ENCODE data around the gene SLIT3.

SLIT3 gene

DNA sequence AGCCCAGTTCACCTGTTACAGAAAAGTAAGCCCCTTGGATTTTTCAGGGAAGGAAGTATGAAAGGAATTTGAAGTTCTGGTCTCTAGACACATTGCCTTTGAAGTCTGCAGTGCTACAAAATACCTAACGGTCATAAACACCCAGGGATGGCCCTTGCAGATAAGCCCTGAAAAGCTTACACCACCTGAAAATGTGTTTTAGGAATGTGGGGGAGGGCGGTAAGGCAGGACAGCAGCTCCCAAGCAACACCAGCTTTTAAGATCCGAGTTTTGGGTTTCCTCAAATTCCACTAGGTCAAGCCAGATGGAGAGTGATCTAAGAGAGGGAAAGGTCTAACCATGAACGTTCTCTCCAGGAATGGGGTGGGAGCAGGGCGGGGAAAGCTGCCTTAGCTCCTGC, 607.6 kb downstream of the SLIT3 start:
- FAIRE-seq (no peak), DNase-seq (ENCODE audit: insufficient read length, low spot score) (no peak)
- TF ChIP-seq POLR2AphosphoS5 (IDR thresholded peaks at IDR 0.05; ENCODE audit: low read depth, low read length) (no peak), TAF1 (IDR thresholded peaks at IDR 0.05; ENCODE audit: low read depth, low read length) (no peak), POU2F2 (IDR thresholded peaks at IDR 0.05; ENCODE audit: low read depth, low read length) (no peak), SPI1 (IDR thresholded peaks at IDR 0.05; ENCODE audit: low read depth, low read length) (no peak), POLR2A (IDR thresholded peaks at IDR 0.05; ENCODE audit: low read depth, low read length) (no peak), PAX5 (IDR thresholded peaks at IDR 0.05; ENCODE audit: insufficient read depth, low read length, severe bottlenecking) (no peak)

DNA sequence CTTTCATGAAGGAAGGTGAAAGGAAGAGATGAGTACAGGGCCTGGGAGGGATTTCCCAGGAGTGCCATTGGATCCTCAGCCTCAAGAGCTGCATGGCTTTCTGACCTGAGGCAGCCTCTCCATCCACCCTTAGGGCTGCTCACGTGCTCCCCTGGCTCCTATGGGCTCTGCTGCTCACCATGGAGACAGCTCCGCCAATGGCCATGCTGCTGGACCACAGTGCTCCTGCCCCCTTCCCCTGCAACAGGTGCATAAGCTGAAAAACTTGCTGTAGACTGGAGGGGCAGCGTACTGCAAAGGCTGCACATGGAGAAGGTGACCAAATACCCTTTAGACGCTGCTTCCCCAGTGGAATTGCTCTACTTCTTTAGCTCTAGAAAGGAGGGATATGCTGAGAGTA, 609.0 kb downstream of the SLIT3 start:
- no peak for DNase-seq (ENCODE audit: insufficient read length, low spot score)
- no peak for TF ChIP-seq POLR2AphosphoS5 (IDR thresholded peaks at IDR 0.05; ENCODE audit: low read depth, low read length)
- no peak for TF ChIP-seq PAX5 (IDR thresholded peaks at IDR 0.05; ENCODE audit: insufficient read depth, low read length, severe bottlenecking)
- TF ChIP-seq TAF1 (IDR thresholded peaks at IDR 0.05; ENCODE audit: low read depth, low read length) = no peak
- no peak for TF ChIP-seq SPI1 (IDR thresholded peaks at IDR 0.05; ENCODE audit: low read depth, low read length)
- no peak for TF ChIP-seq POU2F2 (IDR thresholded peaks at IDR 0.05; ENCODE audit: low read depth, low read length)
- TF ChIP-seq POLR2A (IDR thresholded peaks at IDR 0.05; ENCODE audit: low read depth, low read length) = no peak
- FAIRE-seq = no peak

DNA sequence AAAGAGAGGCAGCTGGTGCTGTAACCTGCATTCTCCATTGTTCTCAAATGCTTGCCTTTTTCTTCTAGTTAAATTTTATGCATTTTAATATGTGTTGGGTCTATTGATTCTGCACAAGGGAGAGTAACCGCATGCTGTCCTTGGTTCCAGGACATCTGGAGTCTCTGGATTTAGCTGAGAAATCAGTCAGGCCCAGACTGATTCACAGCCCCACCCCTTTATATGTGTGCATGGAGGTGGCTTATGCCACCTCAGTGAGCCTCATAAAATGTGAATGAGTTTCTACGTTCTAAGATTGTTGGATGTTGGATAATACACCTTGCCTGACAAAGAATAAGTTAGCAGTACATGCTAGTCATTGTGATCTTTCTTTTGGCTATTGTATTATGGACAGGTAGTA, 611.7 kb downstream of the SLIT3 start:
- FAIRE-seq = no peak
- TF ChIP-seq TAF1 (IDR thresholded peaks at IDR 0.05; ENCODE audit: low read depth, low read length) = no peak
- no peak for TF ChIP-seq SPI1 (IDR thresholded peaks at IDR 0.05; ENCODE audit: low read depth, low read length)
- TF ChIP-seq PAX5 (IDR thresholded peaks at IDR 0.05; ENCODE audit: insufficient read depth, low read length, severe bottlenecking) = no peak
- TF ChIP-seq POU2F2 (IDR thresholded peaks at IDR 0.05; ENCODE audit: low read depth, low read length) = no peak
- no peak for TF ChIP-seq POLR2A (IDR thresholded peaks at IDR 0.05; ENCODE audit: low read depth, low read length)
- TF ChIP-seq POLR2AphosphoS5 (IDR thresholded peaks at IDR 0.05; ENCODE audit: low read depth, low read length) = no peak

DNA sequence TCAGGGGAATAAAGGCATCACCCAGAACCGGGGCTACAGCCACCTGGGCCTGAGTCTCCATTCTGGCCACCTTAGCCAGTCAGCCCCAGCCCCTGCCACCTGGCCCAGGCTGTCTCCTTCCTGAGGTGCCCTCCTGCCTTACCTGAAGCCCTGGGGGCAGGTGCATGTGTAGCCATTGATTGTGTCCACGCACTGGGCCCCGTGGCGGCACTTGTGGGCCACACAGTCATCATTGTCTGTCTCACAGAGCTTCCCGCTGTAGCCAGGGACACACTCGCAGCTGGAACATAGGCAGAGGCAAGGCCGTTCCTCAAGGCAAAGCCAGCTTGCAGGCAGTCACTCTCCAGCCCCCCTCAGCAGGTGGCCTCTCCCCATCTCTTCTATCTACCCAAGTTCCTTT, 614.1 kb downstream of the SLIT3 start:
- TF ChIP-seq TAF1 (IDR thresholded peaks at IDR 0.05; ENCODE audit: low read depth, low read length) = no peak
- TF ChIP-seq PAX5 (IDR thresholded peaks at IDR 0.05; ENCODE audit: insufficient read depth, low read length, severe bottlenecking) = no peak
- no peak for TF ChIP-seq SPI1 (IDR thresholded peaks at IDR 0.05; ENCODE audit: low read depth, low read length)
- no peak for TF ChIP-seq POLR2AphosphoS5 (IDR thresholded peaks at IDR 0.05; ENCODE audit: low read depth, low read length)
- TF ChIP-seq POLR2A (IDR thresholded peaks at IDR 0.05; ENCODE audit: low read depth, low read length) = no peak
- no peak for TF ChIP-seq POU2F2 (IDR thresholded peaks at IDR 0.05; ENCODE audit: low read depth, low read length)
- no peak for FAIRE-seq
- no peak for DNase-seq (ENCODE audit: insufficient read length, low spot score)

More for the DNA sequence above, 611.7 kb downstream of the SLIT3 start:
- DNase-seq (ENCODE audit: insufficient read length, low spot score) = no peak

DNA sequence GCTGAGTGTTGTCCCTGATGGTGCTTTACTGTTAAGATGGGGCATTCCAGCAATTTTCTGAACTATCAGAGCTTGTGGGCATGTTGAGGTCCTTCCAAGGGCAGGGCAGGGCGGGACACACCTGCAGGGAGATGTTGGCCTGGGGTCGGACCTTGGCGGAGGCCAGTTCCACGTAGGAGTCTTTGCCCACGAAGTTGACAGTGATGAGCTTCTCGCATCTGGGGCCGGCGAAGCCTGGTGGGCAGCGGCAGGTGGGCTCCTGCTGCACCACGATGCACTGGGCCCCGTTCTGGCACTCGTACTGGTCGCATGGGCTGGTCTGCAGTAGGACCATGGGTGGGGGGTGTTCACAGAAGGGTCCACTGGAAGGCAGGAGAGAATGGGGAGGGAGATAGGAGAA, 615.4 kb downstream of the SLIT3 start:
- no peak for DNase-seq (ENCODE audit: insufficient read length, low spot score)
- TF ChIP-seq POU2F2 (IDR thresholded peaks at IDR 0.05; ENCODE audit: low read depth, low read length) (no peak), POLR2AphosphoS5 (IDR thresholded peaks at IDR 0.05; ENCODE audit: low read depth, low read length) (no peak), SPI1 (IDR thresholded peaks at IDR 0.05; ENCODE audit: low read depth, low read length) (no peak)
- FAIRE-seq = no peak

DNA sequence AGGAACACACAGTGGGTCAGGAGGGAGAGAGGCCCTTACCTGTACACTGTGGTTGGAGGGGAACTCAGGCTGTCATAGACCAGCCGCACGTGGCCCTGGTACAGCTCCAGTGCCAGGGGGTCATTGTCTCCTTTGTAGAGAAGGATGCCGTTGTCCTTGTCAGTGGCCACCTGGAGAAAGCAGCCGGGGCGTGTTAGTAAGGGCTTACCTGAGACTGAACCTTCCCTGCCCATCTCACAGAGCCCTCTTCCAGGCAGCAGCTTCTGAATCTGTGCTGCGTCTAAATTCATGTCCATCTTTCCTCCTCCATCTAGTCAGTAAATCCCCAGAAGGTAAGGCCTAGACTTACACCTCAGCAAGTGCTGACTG, 617.0 kb downstream of the SLIT3 start:
- DNase-seq (ENCODE audit: insufficient read length, low spot score) (no peak), FAIRE-seq (no peak)
- TF ChIP-seq POLR2AphosphoS5 (IDR thresholded peaks at IDR 0.05; ENCODE audit: low read depth, low read length) (no peak), POU2F2 (IDR thresholded peaks at IDR 0.05; ENCODE audit: low read depth, low read length) (no peak), SPI1 (IDR thresholded peaks at IDR 0.05; ENCODE audit: low read depth, low read length) (no peak), PAX5 (IDR thresholded peaks at IDR 0.05; ENCODE audit: insufficient read depth, low read length, severe bottlenecking) (no peak), TAF1 (IDR thresholded peaks at IDR 0.05; ENCODE audit: low read depth, low read length) (no peak), POLR2A (IDR thresholded peaks at IDR 0.05; ENCODE audit: low read depth, low read length) (no peak)

DNA sequence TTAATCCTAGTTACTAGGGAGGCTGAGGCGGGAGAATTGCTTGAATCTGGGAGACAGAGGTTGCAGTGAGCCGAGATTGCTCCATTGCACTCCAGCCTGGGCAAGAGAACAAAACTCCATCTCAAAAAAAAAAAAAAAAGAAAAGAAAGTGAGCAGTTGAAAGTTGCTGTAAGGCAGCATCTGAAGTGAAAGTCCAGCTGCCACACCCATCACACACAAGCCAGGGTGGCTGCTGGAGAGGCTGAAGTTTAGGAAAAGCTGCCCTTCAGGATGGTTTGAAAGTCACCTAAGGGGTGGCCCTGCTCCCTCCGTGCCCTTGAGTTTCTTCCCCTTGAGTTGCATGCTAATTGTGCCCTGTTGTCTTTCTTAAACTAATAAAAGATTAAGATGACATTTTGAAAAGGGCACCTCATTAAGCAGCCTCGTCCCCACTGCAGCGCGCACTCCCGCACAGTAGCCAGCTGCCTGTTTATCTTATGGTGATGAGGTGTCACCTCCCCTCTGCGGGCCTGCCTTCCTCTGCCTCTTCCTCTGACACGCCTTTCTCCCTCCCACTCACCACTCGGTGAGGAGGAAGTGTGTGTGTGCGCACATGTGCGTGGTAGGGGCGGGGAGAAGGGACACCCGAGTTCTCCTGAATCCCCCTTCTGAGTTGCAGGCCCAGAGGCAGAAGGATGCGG, 617.6 kb downstream of the SLIT3 start:
- no peak for DNase-seq (ENCODE audit: insufficient read length, low spot score)
- TF ChIP-seq PAX5 (IDR thresholded peaks at IDR 0.05; ENCODE audit: insufficient read depth, low read length, severe bottlenecking) (no peak), TAF1 (IDR thresholded peaks at IDR 0.05; ENCODE audit: low read depth, low read length) (no peak), POLR2AphosphoS5 (IDR thresholded peaks at IDR 0.05; ENCODE audit: low read depth, low read length) (no peak), POU2F2 (IDR thresholded peaks at IDR 0.05; ENCODE audit: low read depth, low read length) (no peak), SPI1 (IDR thresholded peaks at IDR 0.05; ENCODE audit: low read depth, low read length) (no peak), POLR2A (IDR thresholded peaks at IDR 0.05; ENCODE audit: low read depth, low read length) (no peak)
- no peak for FAIRE-seq

DNA sequence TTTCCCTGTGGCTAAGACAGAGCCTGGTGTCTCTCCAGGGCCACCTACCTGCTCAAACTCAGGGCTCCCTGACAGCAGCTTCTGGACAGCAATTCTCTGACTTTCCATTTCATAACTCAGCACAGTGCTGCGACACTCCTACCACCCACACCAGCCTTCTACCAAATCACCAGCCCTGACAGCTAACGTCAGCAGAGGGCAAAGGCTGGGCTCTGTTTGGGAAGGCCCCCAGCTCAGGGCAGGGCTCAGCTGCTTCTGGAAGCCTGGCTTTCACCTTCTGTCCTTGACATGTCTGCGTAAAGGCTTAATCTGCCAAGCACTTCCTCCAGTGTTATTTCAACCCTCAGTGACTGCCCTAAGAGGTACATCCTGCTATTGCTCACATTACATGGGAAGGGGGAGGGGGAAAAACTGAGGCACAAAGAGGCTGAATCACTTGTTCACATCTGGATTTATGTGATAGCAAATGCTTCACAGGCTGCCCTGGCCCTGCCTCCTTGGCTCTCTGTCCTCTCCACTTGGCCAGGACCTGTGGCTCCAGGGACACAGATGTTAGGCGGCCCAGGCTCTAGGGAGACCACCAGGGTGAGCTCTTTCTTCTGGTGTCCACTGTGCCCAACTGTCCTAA, 619.3 kb downstream of the SLIT3 start:
- TF ChIP-seq POLR2AphosphoS5 (IDR thresholded peaks at IDR 0.05; ENCODE audit: low read depth, low read length) = no peak
- no peak for TF ChIP-seq POLR2A (IDR thresholded peaks at IDR 0.05; ENCODE audit: low read depth, low read length)
- TF ChIP-seq PAX5 (IDR thresholded peaks at IDR 0.05; ENCODE audit: insufficient read depth, low read length, severe bottlenecking) = no peak
- no peak for TF ChIP-seq POU2F2 (IDR thresholded peaks at IDR 0.05; ENCODE audit: low read depth, low read length)
- no peak for TF ChIP-seq TAF1 (IDR thresholded peaks at IDR 0.05; ENCODE audit: low read depth, low read length)
- TF ChIP-seq SPI1 (IDR thresholded peaks at IDR 0.05; ENCODE audit: low read depth, low read length) = no peak
- FAIRE-seq (no peak), DNase-seq (ENCODE audit: insufficient read length, low spot score) (no peak)

DNA sequence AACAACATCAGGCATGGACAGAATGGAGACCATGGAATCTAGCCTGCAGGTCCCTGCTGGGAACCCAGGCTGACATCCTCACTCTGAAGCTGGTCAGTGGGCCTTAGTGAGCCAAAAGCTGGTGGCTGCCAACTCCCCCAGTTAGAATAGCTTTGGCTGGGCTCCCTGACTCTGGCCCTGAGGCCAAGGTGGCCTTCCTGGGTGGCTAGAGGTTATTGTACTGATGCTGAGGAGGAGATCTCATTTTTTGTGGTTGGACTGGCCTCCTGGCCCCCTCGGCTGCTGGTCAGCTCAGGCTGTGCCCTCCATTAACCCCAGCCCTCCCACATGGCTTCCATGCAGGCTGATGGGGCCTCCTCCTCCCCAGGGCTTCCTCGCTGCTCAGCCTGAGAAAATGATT, 620.5 kb downstream of the SLIT3 start:
- DNase-seq (ENCODE audit: insufficient read length, low spot score) = no peak
- TF ChIP-seq POLR2A (IDR thresholded peaks at IDR 0.05; ENCODE audit: low read depth, low read length) = no peak
- TF ChIP-seq POU2F2 (IDR thresholded peaks at IDR 0.05; ENCODE audit: low read depth, low read length) = no peak
- TF ChIP-seq PAX5 (IDR thresholded peaks at IDR 0.05; ENCODE audit: insufficient read depth, low read length, severe bottlenecking) = no peak
- TF ChIP-seq POLR2AphosphoS5 (IDR thresholded peaks at IDR 0.05; ENCODE audit: low read depth, low read length) = no peak
- TF ChIP-seq TAF1 (IDR thresholded peaks at IDR 0.05; ENCODE audit: low read depth, low read length) = no peak
- TF ChIP-seq SPI1 (IDR thresholded peaks at IDR 0.05; ENCODE audit: low read depth, low read length) = no peak
- no peak for FAIRE-seq

Data from GM12891 (cell line).